Activated CD4-positive, alpha-beta memory T cell treated with anti-CD3 and anti-CD28 coated beads, Interleukin-2, amount 10 ng/mL, durations not matched to agents 7 days and 5 days (primary cell): ENCODE measurements around the gene TPH2. TPM values are rescaled to one million over a fixed set of nuclear protein-coding genes. Genes with fewer than 3 reads are reported as not detected.

Experiments
- CTCF ChIA-PET: fragments of 350-600 bp; sonication (Branson Sonifier 250); formaldehyde crosslinking; loops from one replicate; lab custom pipeline; 2021; ENCODE audit warnings: antibody characterized with exemption, inconsistent platforms; lab: Charles Lee
- POLR2A ChIA-PET: fragments of 350-600 bp; sonication (Branson Sonifier 250); formaldehyde crosslinking; loops from one replicate; lab custom pipeline; 2021; ENCODE audit warnings: antibody characterized with exemption; lab: Charles Lee
- DNase-seq: peaks from one replicate; pipeline ENCODE4 v3.0.0-alpha.2; 2020
- H3K27ac Mint-ChIP-seq: one replicate; pipeline ENCODE4 v1.8.0; 2021; ENCODE audit warnings: mild to moderate bottlenecking, mixed read lengths
- H3K27me3 Mint-ChIP-seq: one replicate; pipeline ENCODE4 v1.8.0; 2021; ENCODE audit warnings: mixed read lengths
- H3K36me3 Mint-ChIP-seq: one replicate; pipeline ENCODE4 v1.8.0; 2021; ENCODE audit warnings: low read depth, mixed read lengths
- H3K4me1 Mint-ChIP-seq: one replicate; pipeline ENCODE4 v1.8.0; 2021; ENCODE audit warnings: mixed read lengths
- H3K4me3 Mint-ChIP-seq: one replicate; pipeline ENCODE4 v1.8.0; 2021; ENCODE audit warnings: mild to moderate bottlenecking, mixed read lengths
- H3K9me3 Mint-ChIP-seq: one replicate; pipeline ENCODE4 v1.8.0; 2021; ENCODE audit warnings: mixed read lengths
- total RNA-seq, 2 experiments: library from RNA; stranded (reverse); gene quantifications; one replicate each; pipeline ENCODE4 v1.2.3, GENCODE V29; 2021

The TPH2 gene
- not detected for total RNA-seq

DNA sequence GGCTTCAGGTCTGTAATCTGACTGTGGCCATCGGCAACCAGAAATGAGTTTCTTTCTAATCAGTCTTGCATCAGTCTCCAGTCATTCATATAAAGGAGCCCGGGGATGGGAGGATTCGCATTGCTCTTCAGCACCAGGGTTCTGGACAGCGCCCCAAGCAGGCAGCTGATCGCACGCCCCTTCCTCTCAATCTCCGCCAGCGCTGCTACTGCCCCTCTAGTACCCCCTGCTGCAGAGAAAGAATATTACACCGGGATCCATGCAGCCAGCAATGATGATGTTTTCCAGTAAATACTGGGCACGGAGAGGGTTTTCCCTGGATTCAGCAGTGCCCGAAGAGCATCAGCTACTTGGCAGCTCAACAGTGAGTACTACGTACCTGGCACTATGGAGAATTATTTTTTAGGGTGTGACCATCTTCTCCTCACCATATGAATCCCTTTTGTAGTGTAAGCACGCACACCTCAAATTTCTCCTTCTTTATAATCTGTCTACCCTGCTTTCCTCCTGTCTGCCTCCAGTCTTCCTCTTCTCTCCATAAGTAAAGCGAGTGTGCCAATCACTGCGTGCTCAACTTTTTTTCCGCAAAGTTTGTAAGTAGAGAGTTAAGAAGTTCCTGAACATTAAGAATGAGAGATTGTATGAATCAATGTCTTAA, at the start of gene TPH2:
Gene TPH2 (plus strand): TSS at position 118 of the 658 bp plus-strand sequence. CDS start 142 bp downstream, at position 260.
- no peak within 1 kb of the TSS for H3K4me3 Mint-ChIP-seq
- ChIA-PET POLR2A (no interaction called here), CTCF (no interaction called here)
- H3K36me3 Mint-ChIP-seq: no peaks in the 10 kb centered on the region
- peaks cover 5% of the 10 kb centered on the region for H3K4me1 Mint-ChIP-seq
- no peaks in the 10 kb centered on the region for H3K9me3 Mint-ChIP-seq
- peaks cover 38% of the 10 kb centered on the region for H3K27me3 Mint-ChIP-seq
- no peak within 1 kb of the TSS for H3K27ac Mint-ChIP-seq
- peak; percentile 55 for DNase-seq

DNA sequence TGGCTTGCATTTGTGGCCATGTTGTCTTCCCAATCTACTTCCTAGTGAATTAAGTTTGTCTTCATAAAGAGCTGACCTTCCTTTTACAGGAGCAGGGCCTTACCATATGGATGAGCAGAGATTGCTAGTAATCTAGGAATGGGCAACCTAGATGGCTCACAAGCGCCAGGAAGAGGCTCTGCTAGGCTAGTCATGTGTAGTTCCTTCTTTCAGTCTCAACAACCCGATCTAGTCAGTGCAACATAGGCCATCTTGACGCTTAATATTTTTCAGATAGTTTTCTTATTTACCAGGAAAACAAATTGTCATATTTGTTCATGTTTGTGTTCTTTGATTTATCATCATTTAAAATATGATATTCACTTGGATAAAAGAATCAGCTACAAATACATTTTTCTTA, 48.2 kb upstream of the TPH2 start:
- Mint-ChIP-seq H3K4me3 (no peak overlapping the region), H3K36me3 (peaks cover 34% of the 10 kb centered on the region), H3K27ac (no peak overlapping the region), H3K27me3 (no peaks in the 10 kb centered on the region), H3K9me3 (no peaks in the 10 kb centered on the region), H3K4me1 (no peaks in the 10 kb centered on the region)
- POLR2A ChIA-PET: no interaction called here
- DNase-seq: no peak
- CTCF ChIA-PET: no interaction called here

DNA sequence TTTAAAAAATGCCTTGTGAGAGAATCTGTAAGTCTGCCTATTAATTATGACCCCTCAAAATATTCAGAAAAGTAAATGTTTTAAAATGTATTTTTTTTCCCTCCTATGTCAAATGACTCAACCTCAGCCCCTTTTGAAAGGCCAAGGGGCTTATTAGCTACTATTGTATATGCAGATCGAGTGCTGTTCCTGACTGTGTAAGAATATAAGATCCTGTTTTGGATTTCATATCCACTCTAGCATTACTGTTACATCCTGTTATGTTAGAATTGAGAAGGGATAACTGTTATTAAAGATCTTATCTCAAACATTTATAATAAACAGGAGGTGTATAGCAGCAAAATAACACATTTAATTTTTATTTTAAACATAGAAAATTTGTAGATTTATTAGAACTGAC, 46.6 kb upstream of the TPH2 start:
- H3K9me3 Mint-ChIP-seq: no peaks in the 10 kb centered on the region
- H3K27me3 Mint-ChIP-seq: no peaks in the 10 kb centered on the region
- no peak overlapping the region for H3K4me3 Mint-ChIP-seq
- DNase-seq: no peak
- ChIA-PET POLR2A (interaction anchor here (0.8 kb wide), 1 partner anchor 50 kb away, joined by 3 read pairs; no protein-coding TSS in a partner anchor), CTCF (no interaction called here)
- no peak overlapping the region for H3K27ac Mint-ChIP-seq
- H3K4me1 Mint-ChIP-seq: no peaks in the 10 kb centered on the region
- peaks cover 33% of the 10 kb centered on the region for H3K36me3 Mint-ChIP-seq

DNA sequence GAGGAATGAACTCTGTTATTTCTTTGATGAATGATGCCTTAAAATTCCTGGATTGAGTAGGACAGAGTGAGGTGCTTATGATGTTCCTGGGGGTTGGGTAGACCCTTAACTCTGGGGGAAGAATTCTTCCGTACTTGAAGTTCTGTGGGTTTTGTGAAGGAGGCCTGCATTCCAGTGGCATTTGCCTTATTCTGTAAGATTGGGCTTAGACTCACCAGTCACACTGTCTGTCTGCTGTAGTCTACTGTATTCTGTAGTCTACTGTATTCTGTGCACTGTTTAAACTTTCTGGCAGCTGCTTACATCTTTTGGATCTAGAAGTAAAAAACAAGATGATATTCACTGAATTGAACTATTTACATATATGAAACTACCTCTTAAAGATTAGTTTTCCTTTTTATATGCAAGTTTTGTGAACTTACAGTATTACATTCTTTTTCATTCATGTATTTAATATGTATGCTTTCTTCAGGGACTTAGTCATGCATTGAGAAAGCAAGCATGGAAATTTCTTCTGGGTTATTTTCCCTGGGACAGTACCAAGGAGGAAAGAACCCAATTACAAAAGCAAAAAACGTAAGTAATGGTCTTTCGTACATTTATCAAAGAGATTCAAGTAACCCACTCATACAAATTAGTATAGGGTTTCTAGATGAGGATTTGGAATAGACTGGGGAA, 42.3 kb upstream of the TPH2 start:
- Mint-ChIP-seq H3K36me3 (peaks cover 38% of the 10 kb centered on the region), H3K4me3 (no peak overlapping the region), H3K9me3 (no peaks in the 10 kb centered on the region), H3K27me3 (no peaks in the 10 kb centered on the region), H3K4me1 (no peaks in the 10 kb centered on the region), H3K27ac (no peak overlapping the region)
- CTCF ChIA-PET: no interaction called here
- POLR2A ChIA-PET: no interaction called here
- DNase-seq: no peak

DNA sequence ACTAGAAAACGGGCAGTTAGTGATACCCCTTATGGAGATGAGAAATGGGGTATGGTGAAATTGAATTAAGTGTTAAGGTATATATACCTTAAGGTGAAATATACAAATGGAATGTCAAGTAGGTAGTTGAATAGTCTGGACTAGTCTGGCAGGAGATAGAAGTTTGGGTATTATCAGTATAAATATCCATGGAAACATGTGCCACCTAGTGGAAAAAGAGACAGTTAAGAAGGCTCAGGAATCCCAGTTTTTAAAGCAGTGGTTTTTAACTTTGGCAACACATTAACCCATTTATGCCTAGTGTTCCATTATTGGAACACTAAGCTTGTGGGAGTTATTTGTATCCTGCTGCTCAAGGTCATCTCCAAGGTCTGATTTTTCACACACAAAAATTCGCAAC, 38.6 kb upstream of the TPH2 start:
- Mint-ChIP-seq H3K4me3 (no peak overlapping the region), H3K36me3 (peaks cover 67% of the 10 kb centered on the region), H3K9me3 (no peaks in the 10 kb centered on the region), H3K4me1 (peaks cover 18% of the 10 kb centered on the region), H3K27ac (no peak overlapping the region), H3K27me3 (no peaks in the 10 kb centered on the region)
- ChIA-PET POLR2A (no interaction called here), CTCF (interaction anchor here (2.1 kb wide), 1 partner anchor 120 kb away, joined by 5 read pairs; no protein-coding TSS in a partner anchor)
- DNase-seq: no peak

DNA sequence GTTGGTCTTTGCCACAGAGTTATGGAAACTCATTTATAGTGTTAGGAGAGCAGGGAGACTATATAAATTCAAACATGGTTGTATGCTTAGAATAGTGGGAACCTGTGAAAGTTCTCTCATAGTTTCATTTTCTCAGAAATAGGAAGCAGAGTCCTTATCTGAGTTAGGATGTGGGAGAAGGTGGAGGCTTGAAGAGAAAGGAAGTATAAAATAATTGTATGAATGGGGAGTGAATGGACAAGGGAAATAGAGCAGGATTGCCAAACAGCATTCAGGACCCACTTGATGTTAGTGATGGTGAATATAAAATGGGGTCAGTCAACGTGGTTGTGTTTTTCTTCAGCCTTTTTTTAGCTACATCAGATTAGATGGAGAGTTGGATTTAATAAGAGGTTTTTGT, 34.0 kb upstream of the TPH2 start:
- no peaks in the 10 kb centered on the region for H3K27me3 Mint-ChIP-seq
- H3K4me1 Mint-ChIP-seq: peaks cover 19% of the 10 kb centered on the region
- H3K9me3 Mint-ChIP-seq: peaks cover 2% of the 10 kb centered on the region
- H3K36me3 Mint-ChIP-seq: peaks cover 72% of the 10 kb centered on the region
- no peak for DNase-seq
- POLR2A ChIA-PET: no interaction called here
- CTCF ChIA-PET: no interaction called here
- H3K27ac Mint-ChIP-seq: no peak overlapping the region
- no peak overlapping the region for H3K4me3 Mint-ChIP-seq

DNA sequence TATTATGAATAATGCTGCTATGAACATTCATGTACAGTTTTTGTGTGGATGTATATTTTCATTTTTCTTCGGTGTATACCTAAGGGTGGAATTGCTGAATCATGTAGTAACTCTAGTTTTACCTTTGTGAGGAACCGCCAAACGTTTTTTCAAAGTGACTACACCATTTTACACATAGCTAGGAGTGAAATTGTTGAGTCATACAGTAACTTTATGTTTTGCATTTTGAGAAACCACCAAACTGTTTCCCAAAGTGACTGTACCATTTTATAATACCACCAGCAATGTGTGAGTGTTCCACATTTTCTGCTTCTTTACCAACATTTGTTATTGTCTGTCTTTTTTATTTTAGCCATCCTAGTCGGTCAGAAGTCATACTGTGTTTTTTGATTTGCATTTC, 3.1 kb upstream of the TPH2 start:
- ChIA-PET CTCF (no interaction called here), POLR2A (no interaction called here)
- Mint-ChIP-seq H3K4me3 (no peak overlapping the region), H3K27me3 (peaks cover 25% of the 10 kb centered on the region), H3K27ac (no peak overlapping the region), H3K36me3 (no peaks in the 10 kb centered on the region), H3K9me3 (no peaks in the 10 kb centered on the region), H3K4me1 (peaks cover 5% of the 10 kb centered on the region)
- DNase-seq: no peak

DNA sequence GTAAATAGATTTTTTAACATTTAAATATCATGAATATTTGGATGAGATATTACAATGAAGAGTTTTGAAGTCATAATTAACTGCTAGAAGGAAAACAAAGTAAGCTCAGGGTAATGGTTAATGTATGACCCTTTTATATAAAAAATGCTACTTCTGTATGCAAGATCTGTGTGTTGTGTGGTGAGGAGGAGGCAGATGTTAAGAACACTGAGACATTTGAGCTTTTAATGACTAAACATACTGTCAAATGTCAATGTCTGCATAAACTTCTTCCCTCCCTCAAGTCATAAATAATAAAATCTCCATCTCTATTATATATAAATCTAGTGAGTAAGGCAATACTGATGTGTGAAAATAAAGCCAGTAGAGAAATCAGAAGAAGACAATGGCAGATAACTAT, 1.4 kb downstream of the TPH2 start:
- H3K27ac Mint-ChIP-seq: no peak overlapping the region
- H3K9me3 Mint-ChIP-seq: no peaks in the 10 kb centered on the region
- no peak for DNase-seq
- peaks cover 49% of the 10 kb centered on the region for H3K27me3 Mint-ChIP-seq
- ChIA-PET CTCF (no interaction called here), POLR2A (no interaction called here)
- no peak overlapping the region for H3K4me3 Mint-ChIP-seq
- H3K4me1 Mint-ChIP-seq: peaks cover 5% of the 10 kb centered on the region
- H3K36me3 Mint-ChIP-seq: no peaks in the 10 kb centered on the region

DNA sequence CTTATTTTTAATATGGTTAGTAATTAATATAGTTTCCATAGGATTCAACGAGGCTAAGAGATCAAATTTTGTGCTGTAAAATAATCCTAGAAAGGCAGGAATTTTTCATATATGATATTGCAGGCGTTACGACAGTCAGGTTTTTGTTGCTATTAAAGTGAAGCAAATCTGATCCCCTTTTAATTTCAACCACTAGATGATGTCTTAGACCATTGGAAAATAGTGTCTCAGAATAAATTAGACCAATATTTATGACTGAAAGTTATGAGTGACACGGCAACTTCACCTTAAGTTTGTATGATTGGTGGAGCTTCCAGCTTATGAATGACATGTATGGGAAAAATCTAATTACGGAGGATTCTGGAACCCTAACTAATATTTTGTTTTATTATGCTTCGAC, 2.5 kb downstream of the TPH2 start:
- POLR2A ChIA-PET: no interaction called here
- CTCF ChIA-PET: interaction anchor here (1.2 kb wide), 1 partner anchor 161 kb away, joined by 3 read pairs; no protein-coding TSS in a partner anchor
- Mint-ChIP-seq H3K27ac (no peak overlapping the region), H3K9me3 (no peaks in the 10 kb centered on the region), H3K4me1 (no peaks in the 10 kb centered on the region), H3K36me3 (no peaks in the 10 kb centered on the region), H3K4me3 (no peak overlapping the region), H3K27me3 (peaks cover 54% of the 10 kb centered on the region)
- no peak for DNase-seq

DNA sequence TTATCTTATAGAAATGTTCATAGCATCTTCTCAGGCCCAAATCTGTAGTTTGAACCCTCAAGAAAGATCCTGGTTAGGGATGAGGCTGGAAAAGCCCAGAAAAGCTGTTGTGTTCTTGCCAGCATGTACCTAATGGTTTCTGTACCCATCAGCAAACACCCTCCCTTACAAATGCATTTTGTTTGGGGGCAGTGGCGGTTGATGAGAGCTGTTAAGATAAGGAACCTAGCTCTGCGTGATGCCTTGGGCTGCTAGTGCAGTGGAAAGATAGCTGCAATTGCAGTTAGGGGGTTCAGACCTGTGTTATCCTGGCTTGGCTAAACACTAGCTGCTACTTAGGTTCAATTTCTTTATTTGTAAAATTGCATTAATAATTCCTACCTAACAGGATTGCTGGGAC, 3.6 kb downstream of the TPH2 start:
- CTCF ChIA-PET: interaction anchor here (1.2 kb wide), 1 partner anchor 162 kb away, joined by 3 read pairs; no protein-coding TSS in a partner anchor
- H3K27me3 Mint-ChIP-seq: peaks cover 60% of the 10 kb centered on the region

DNA sequence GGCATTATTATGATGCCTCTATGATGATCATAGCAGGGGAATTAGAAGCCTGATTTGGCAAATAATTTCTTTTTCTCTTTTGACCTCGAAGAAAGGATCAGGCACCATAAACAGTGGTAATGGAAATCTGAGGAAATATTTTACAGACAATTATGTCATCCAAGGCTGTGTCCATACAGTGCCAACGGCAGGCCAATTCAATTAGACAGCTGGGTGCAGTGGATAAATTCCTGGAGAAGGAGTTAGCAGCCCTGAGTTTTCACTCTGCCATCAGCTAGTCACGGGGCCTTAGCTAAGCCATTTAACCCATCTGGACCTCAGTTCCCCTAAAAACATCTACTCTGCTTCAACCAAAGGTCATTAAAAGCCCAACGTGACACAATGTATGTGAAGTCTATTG, 4.1 kb downstream of the TPH2 start:
- POLR2A ChIA-PET: no interaction called here
- H3K27ac Mint-ChIP-seq: no peak overlapping the region
- H3K4me1 Mint-ChIP-seq: no peaks in the 10 kb centered on the region
- CTCF ChIA-PET: no interaction called here
- no peaks in the 10 kb centered on the region for H3K9me3 Mint-ChIP-seq
- H3K36me3 Mint-ChIP-seq: no peaks in the 10 kb centered on the region
- DNase-seq: no peak
- H3K4me3 Mint-ChIP-seq: no peak overlapping the region
- H3K27me3 Mint-ChIP-seq: peaks cover 58% of the 10 kb centered on the region

More for the DNA sequence above, 3.6 kb downstream of the TPH2 start:
- no peak overlapping the region for H3K27ac Mint-ChIP-seq
- no peaks in the 10 kb centered on the region for H3K9me3 Mint-ChIP-seq
- POLR2A ChIA-PET: no interaction called here
- no peaks in the 10 kb centered on the region for H3K4me1 Mint-ChIP-seq
- no peak for DNase-seq
- no peaks in the 10 kb centered on the region for H3K36me3 Mint-ChIP-seq
- no peak overlapping the region for H3K4me3 Mint-ChIP-seq

DNA sequence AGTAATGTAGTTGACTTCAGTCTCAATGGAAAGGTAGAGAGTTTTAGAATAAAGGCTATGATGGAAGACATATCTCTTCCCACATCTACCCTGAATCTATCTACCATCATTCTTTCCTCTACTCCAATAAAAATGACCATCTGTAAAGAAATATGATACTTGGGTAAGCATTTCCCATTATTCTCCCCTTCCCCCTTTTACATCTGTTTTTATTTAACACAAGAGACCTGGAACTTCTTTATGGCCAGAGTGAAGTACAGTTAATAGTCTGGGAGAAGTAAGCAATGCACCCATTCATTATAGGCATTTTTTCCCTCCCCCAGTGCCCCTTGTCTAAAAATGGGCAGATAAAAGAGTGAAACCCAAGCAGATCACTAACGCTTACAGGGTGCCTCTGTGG, 6.5 kb downstream of the TPH2 start:
- CTCF ChIA-PET: interaction anchor here (0.8 kb wide), 1 partner anchor 70 kb away, joined by 6 read pairs; no protein-coding TSS in a partner anchor
- H3K27ac Mint-ChIP-seq: no peak overlapping the region
- H3K4me3 Mint-ChIP-seq: no peak overlapping the region
- H3K4me1 Mint-ChIP-seq: no peaks in the 10 kb centered on the region
- H3K27me3 Mint-ChIP-seq: peaks cover 58% of the 10 kb centered on the region
- no peaks in the 10 kb centered on the region for H3K36me3 Mint-ChIP-seq
- DNase-seq: no peak
- POLR2A ChIA-PET: no interaction called here
- H3K9me3 Mint-ChIP-seq: no peaks in the 10 kb centered on the region

DNA sequence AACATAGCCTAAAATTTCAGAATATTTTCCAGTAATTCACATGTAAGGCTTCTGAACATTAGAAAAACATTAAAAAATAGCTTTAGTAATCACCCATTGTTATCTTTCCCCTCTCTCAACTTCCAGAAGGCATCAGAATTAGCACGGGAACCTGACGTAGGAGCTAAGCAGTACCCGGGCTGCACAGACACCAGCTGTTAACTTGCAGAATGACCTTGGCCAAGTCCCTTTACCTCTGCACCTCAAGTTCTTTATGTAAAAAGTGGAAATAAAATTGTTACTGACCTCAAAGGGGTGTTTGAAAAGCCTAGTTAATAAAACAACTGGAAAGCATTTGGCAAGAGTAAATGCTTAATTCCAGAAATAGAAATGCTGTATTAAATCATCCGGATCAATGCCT, 7.2 kb downstream of the TPH2 start:
- CTCF ChIA-PET: no interaction called here
- no peak overlapping the region for H3K4me3 Mint-ChIP-seq
- peaks cover 56% of the 10 kb centered on the region for H3K27me3 Mint-ChIP-seq
- DNase-seq: no peak
- POLR2A ChIA-PET: no interaction called here
- H3K36me3 Mint-ChIP-seq: no peaks in the 10 kb centered on the region
- no peaks in the 10 kb centered on the region for H3K4me1 Mint-ChIP-seq
- no peak overlapping the region for H3K27ac Mint-ChIP-seq
- H3K9me3 Mint-ChIP-seq: no peaks in the 10 kb centered on the region
